NCI-H2171 treated with DMSO at 0.1 percent for 48 hours (cell line): ENCODE results near the gene MAP3K15.
A peak's percentile ranks its signal among the peaks of the same experiment; 100 is the strongest.

Experiments used
- DNase-seq: peaks from one replicate; lab custom pipeline; 2025; lab: John Stamatoyannopoulos, UW

Gene MAP3K15

DNA sequence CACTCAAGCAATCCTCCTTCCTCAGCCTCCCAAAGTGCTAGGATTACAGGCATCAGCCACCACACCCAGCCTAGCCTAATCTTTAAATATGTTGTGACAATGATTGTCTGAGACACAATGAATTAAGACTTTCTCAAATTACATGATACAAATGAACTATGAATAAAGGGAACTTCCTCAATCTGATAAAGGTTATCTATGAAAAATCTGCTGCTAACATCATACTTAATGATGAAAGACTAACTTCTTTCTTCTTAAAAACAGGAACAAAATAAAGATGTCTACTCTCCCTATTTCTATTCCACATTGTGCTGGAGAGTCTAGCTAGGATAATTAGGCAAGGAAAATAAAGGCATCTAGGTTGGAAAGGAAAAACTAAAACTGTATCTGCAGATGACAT is 111.6 kb downstream of the MAP3K15 start:
- DNase-seq: no peak

DNA sequence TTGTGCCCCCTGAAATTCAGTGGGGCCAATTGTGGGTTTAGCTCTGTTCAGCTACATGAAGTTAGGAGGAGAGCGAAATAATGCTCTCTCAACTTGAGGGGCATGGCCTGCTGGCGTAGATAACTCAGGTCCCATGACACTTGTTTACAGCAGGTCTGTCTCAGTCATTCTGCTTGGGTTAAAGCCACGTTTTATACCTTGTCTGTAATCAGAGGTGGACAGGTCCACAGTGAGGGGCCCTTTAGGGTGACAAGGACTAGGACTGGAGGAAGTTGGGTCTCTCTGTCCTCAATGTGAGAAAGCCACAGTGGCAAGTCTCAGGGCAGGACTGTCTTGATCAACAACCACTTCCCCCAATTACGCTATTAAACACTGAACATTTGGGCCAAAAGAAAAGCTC is 122.6 kb downstream of the MAP3K15 start:
- no peak for DNase-seq

DNA sequence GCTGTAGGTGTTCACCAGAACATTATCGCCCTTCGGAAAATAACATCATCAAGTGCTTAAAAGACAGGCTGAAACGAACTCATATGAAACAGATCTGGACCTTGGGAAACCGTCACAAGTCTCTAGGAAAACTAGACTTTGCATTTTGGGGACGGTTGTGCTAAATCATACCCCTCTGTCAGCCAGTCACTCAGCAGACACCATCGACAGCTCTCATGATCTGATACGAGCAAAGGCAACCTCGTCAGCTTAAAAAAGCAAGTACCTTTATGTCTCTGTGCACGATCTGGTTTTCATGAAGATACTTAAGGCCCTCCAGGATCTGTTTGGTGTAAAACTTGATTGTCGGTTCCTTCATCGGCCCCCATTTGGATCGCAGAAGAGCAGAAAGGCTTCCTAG is 123.2 kb downstream of the MAP3K15 start:
- no peak for DNase-seq

DNA sequence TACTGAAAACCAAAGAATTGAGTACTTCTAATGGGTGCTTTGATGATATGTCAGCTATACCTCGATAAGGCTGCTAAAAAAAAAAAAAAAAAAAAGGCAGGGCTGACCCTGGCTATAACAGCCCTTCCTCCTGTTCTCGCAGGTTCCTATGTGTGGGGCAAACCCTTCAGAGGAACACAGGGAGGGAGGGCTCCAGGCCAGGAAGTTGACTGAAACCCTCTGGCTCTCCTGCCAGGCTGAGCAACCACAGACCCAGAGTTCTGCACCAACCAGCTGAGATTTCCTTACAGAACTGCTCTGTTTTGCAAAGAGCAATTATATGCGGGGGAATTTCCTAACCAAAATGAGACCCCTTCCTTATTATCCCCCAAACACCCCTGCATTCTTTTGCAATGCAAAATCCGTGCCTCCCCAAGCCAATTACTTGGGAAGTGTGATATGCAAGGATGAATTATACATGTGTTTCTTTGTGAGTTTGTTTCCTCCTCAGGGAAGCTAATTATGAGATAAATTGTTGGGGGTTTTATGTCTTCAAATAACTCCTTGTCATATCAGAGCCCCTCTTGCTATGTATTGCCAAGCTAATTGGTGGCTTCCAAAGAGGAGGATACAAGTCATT is 126.0 kb downstream of the MAP3K15 start:
- DNase-seq: no peak

DNA sequence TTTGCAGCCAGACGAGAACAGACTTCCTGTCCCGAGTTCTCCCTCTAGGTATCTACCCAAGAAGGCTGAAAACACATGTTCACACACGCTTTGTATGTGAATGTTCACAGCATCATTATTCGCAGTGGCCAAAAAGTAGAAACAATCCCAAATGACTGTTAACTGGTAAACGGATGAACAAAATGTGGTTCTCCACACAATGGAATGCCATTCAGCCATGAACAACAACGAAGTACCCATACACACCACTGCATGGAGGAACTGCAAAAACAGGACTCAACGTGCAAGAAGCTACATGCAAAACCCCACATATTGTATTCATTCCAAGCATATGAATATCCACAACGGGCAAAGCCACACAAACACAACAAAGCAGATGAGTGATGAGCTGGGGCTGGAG is 126.6 kb downstream of the MAP3K15 start:
- DNase-seq: no peak

DNA sequence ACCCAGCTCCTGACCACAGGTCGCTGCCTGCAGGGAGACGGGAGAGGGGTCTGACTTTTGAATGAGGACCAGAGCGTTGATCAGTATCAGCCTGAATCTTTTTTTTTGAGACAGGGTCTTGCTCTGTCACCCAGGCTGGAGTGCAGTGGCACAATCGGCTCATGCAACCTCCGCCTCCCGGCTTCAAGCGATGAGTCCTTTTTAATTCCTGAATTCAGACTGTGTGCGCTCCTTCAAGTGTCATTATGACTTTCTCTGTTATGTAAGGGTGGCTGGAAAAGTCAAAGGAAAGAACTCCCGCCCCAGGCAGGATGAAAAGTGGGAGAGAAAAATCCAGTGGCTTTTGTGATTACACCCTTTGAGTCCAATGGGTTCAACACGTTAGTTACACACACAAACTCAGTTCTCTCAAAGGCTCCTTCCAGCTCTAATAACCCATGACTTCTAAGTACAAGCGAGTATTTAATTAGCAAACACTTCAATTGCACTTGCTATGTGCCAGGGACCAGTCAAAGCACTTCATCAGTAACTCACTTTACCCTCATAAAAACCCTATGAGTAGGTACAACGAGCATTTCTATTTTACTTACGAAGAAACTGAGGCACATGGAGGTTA is 127.1 kb downstream of the MAP3K15 start:
- DNase-seq: no peak

DNA sequence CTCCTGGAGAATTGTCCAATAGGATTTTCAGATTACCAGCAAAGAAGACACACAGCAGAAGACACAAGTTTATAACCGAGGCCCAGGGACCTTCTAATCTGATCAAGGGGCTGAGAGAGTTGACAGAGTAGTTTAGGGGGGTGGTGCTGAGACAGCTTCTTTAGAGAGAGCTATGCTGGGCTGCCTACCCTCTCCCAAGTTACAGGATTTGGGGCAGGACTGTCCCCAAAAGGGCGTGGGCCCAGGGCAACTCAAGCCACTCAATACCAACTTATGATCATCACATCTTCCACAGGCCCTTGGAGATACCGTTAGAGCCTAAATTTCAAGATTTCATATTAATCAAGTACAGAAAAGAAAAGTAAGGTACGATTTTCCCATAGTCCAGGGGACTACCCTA is 128.6 kb downstream of the MAP3K15 start:
- DNase-seq: no peak

DNA sequence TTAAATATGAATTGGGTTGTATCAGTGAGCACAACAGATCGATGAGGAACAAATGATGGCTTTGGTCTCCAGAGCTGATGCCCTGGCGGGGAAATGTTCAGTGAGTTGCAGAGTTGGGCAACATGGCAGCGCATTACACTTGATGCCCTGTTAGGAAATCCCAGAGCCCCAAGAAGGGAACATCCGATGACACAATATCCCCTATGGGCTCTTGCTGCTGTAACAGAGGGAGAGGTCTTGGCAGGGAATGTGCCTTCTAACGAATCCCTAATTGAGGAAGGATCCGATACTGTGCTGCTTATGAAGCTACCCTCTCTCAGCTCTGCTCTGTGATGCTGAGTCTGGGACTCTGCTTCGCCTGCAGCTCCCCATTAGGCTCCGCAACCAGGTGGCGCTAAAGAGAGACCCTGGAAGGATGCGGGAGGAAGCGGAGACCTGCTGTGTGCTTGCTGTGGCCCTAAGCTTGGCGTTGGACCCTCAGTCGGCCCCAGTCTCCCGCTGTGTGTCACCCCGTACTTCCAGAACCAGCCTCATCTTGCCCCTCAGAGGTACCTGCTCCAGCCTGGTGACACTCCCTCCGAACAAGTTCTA is 132.7 kb downstream of the MAP3K15 start:
- peak; percentile 11 for DNase-seq

DNA sequence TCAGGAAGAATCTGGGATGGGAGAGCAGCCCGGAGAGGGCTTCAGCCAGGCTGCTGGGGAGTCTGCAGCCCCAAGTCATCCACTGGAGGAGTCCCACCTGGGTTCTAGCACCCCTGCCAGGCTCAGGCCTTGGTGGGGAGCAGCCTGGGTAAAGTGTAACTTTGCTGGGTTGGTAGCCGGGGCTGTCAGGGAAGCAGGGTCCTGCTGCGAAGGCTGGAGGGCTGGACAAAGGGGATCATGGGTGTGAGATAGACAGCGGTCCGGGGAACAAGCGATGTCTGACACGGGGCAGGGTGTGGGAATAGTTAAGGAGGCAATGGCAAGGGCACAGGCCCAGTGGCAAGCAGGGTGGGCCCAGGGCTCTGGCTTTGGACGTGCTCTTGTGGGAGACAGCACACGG is 134.0 kb downstream of the MAP3K15 start:
- no peak for DNase-seq

DNA sequence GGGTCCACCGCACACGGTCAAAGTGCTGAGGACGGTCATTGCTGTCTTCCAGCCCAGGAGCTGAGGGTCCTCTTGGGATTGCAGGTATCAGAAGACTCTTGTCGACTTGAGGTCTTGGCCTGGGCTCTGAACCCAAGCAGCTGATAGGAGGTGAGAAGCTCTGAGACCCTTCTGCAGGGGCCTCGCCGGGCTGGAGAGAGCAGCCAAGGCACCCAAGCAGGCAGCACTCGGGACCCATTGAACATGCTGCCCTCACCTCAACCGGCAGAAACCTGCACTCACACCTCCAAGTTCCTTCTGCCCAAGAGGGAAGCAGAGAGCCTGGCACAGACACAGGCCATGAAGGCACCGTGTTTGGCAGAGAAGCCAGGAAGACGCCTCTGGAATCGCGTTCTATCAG is 137.5 kb downstream of the MAP3K15 start:
- no peak for DNase-seq

DNA sequence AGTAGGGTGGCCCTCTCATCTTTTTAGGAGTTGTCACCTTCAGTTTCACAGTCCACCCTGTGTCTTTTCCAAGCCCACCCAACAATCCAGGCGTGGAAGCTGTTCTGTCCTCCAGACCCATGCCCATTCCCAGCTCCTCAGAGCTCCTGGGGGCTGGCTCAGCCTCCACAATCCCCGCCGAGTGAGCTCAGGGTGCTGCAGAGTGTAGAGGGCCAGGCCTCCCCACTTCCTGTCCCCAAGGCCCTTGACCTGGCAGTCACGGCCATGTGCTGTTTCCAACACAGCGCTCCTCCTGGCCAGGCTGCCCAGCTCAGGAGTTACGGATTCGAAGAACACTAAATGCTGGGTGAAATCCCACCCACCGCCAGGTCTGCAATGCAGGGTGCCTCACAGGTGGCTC is 139.8 kb downstream of the MAP3K15 start:
- DNase-seq: no peak

DNA sequence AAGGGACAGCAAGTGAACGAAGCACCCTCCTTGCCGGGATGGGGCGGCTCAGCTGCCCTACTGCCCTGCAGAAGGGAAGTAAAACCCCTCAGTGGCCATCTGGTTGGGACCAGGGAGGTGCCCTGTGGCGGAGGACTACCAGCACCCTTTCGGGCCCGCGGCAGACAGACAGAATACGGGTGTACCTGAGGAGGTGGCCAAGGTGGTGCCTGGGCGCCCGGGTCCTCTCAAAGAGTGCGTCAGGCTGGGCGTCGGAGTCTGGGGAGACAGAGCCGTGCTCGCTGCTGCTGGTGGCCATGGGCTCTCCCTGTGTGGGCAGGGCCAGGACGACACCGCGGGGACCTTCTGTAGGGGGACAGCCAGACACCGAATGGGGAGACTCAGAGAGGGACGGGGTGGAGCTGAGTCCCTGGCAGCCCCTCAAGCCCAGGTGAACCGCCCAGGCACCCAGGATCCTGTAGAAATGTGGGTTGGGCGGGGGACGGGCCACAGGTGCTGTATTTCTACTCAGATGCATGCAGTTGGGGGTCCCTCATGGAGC is 141.9 kb downstream of the MAP3K15 start:
- DNase-seq: no peak

DNA sequence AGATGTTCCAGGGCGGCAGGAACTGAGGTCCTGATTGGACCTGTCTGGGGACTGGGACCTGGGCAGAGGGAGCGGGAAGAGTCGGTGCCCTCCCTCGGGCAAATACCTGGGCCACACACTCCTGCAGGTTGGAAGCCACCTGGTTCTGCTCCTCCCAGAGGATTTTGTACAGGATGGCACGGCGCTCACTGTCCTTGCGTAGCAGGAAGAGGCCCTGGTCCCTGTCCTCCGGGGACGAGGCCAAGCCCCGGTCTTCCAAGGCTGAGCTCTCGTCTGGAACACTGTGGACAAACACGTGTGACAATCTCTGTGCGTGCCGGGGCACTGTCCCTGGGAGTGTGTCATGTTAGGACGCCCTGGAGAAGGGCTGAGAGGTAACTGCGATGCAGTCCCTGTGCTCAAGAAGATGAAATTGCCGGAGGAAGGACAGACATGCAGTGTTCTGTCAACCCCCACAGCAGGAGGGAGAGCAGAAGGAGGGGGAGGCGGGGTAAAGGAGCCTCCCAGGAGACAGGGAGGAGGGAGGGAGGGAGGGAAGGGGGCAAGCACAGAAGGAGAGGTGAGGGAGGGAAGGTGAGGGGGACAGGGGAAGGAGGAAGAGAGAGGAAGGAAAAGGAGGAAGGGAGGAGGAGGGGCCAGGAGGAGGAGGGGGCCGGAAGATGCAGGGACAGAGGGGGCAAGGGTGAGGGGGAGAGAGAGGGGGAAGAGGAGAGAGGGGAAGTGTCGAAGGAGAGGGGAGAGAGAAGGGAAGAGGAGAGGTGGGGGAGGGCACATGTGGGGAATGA is 142.6 kb downstream of the MAP3K15 start:
- peak; percentile 49 for DNase-seq

DNA sequence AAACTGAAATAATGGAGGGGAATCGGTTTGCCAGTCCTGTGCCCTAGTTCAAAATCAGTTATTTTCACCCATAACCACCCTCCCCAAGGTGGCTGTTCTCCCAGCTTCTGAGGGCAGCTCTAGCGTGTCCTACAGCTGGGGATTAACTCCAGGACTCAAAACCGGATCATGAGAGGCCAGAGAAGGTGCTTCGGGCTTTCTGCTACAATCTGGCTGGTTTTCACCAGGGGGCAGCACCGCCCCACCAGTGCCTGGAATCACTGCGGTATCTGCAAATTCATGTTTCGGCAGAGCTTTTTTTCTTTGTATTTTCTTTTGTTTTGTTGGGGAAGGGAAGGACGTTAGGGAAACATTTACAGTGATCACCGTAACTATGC is 143.2 kb downstream of the MAP3K15 start:
- DNase-seq: peak; percentile 69

DNA sequence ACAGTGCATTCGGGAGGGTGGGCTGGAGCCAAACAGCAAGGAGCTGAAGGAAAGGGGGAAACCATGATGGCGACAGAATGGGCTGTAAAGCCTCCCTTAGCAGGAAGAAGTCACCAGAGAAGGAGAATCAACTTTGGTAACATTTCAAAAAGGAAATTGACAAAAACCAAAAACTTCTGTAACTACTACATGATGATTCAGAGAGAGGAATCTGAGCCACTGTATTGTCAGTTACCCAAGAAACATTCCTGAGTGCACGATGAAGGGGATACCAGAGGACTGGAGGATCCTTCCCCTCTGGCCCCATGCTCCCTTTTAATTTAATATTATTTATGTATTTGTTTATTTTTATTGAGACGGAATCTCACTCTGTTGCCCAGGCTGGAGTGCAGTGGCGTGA is 145.2 kb downstream of the MAP3K15 start:
- DNase-seq: no peak

DNA sequence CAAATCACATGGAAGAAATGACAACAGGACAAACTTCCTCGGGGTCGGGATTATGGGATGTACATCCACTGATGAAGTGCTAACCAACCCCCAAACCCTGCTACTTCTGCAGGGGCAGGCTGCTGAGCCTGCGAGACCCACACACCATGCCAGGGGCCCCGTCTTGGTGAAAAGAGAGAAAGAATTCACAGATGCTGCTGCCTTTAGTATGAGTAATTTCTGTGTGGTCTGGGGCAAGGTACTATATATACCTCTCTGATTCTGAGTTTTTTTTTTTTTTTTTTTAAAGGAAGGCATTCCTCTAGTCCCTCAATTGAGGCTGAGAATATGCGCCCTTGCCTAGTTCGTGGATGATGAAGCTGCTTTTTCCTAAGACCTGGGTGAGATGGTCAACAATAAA is 146.7 kb downstream of the MAP3K15 start:
- DNase-seq: no peak

DNA sequence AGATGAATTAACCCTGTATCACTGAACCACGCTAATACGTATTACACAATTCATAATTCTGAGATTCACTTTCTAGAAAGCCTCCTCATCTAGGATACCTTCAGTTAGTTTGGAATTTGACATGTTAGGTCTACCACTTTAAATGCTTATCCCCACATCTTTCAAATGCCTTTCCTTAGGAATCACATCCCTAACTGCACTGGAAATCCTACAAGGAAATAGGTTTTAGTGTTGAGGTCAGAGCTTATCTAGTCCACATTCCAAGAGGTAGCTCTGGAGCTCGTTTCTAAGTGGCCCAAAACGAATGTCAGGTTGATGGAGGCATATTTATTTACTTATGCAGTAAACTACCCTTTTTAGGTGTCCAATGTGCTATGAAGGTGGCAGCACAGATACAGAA is 153.6 kb downstream of the MAP3K15 start:
- no peak for DNase-seq

DNA sequence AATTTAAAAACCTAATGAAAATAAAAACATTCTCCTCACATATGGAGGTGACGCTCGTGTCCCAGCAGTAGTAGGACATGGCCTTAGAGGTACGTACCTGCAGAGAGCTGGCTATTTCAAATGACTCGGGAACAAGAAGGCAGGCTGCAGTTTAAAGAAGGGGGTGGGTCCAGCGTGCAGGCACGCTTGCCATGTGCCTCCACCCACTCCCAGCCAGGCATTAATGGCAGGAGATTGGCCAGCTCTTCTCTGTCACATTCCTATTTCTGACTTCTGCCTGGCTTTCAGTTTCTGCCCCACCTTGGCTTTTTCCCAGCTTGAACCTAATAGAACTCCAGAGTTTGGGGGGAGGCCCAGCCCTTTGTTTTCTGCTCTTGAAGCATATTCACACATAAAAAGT is 154.4 kb downstream of the MAP3K15 start:
- no peak for DNase-seq

DNA sequence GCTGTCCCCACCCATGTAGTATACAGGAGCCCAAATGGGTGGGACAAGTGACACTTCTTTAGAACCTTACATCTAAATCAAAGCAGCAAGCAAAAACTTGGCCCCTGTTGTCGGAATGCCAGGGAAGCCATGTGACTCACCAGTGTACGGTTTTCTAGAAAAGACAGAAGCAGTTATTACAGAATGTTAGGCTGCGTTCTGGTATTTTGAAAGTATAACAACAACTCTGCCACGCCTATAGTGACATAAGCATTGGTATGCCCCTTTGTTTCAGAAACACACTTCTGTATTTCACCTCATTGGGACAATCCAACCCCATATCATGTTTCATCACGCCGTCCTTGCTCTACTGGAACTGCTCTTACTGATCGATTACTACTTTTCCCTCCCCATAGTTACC is 156.8 kb downstream of the MAP3K15 start:
- DNase-seq: no peak

DNA sequence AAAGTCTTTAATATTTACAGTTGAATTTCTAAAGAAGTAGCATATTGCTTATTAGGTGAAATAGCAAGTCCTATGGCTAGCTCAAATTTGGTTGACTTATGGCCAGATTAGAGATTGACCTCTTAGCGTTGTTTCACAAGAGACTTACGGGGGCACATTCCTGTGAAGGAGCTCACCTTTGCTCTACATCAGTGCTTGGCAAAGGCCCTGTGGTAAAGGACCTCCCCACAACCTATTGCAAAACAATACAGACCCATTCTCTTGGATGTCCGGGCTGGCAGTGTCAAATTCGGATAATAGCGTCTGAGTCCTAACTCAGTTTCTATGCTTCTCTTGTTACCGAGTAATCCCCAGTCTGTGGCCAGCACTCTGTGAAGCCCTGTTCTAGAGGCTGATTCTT is 160.7 kb downstream of the MAP3K15 start:
- DNase-seq: no peak

DNA sequence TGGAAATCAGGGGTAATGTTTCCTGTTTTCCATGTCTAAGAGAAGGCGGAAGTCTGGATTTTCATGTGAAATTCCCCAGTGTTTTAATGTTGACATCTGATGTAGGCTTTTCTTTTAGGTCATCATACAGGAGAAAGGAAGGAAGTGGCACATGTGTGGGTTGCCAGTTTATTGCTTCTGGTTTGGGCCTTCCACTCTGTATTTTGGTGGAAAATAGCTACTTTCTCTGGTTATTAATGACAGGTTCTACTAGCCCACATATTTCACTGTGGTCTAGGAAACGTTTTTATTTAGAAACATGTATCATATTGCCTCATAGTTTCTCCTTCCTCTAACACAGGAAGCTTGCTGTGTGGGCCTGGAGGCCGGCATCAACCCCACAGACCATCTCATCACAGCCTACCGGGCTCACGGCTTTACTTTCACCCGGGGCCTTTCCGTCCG is 164.3 kb downstream of the MAP3K15 start:
- no peak for DNase-seq

DNA sequence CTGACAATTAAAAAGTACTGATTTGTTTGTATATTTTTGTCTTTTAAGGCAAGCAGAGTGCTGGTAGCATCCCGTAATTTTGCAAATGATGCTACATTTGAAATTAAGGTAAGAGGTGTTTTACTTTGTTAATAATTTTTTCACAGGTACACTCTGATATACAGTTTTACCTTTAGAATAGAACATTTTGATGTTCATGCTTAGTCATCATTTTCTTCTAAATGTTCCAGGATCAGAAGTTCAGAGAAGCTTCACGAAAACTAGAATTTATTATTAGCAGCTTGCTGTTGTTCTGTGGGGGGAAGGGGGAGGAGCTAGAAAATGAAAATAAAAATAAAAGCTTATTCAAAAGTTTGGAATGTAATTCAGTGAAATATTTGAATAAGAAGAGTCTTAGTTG is 166.0 kb downstream of the MAP3K15 start:
- DNase-seq: no peak

DNA sequence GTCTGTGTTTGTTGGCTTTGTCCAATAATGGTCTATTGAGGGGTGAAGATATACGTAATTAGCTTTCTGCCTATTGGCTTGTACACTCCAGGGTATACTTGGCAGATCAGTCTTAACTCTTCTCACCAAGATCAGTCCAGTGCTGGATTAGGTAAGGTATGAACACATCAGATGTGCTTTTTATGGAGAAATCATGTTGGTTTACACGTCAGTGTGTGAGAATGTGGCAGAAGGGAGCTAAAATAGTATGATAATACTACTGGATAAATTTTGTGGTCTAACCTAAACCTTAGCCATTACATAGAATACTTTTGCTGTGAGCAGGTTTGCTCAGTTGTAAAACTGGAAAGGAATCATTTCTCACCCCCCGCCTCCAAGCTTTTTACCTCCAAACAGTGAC is 167.4 kb downstream of the MAP3K15 start:
- no peak for DNase-seq
